ENCODE data around the gene FPR3. TPM values are rescaled to one million over a fixed set of nuclear protein-coding genes. Genes with fewer than 3 reads are reported as not detected.

The FPR3 gene
- polyA plus RNA-seq, 1 experiment: not detected

GRCh38 chr19:51811344-51811743 lies 16.4 kb downstream of the FPR3 start:
- Histone ChIP-seq H3K4me3 (ENCODE audit: low read depth, low read length) (no peak overlapping the region), H3K27me3 (ENCODE audit: control insufficient read depth, insufficient read depth, low read length) (no peaks in the 10 kb centered on the region), H3K9me3 (ENCODE audit: control insufficient read depth, insufficient read depth, low read length) (peaks cover 19% of the 10 kb centered on the region), H3K27ac (ENCODE audit: low read depth, low read length) (no peak overlapping the region)
- no peak for DNase-seq (ENCODE audit: low read depth, low spot score)
- TF ChIP-seq CTCF (IDR thresholded peaks at IDR 0.05; ENCODE audit: low read depth, low read length): no peak
- POLR2A ChIA-PET: no interaction called here
- CTCF ChIA-PET: no interaction called here

GRCh38 chr19:51815043-51815442 lies 20.1 kb downstream of the FPR3 start:
- TF ChIP-seq CTCF (IDR thresholded peaks at IDR 0.05; ENCODE audit: low read depth, low read length): no peak
- ChIA-PET POLR2A (no interaction called here), CTCF (no interaction called here)
- no peak for DNase-seq (ENCODE audit: low read depth, low spot score)
- Histone ChIP-seq H3K4me3 (ENCODE audit: low read depth, low read length) (no peak overlapping the region), H3K27ac (ENCODE audit: low read depth, low read length) (no peak overlapping the region), H3K9me3 (ENCODE audit: control insufficient read depth, insufficient read depth, low read length) (peaks cover 19% of the 10 kb centered on the region), H3K27me3 (ENCODE audit: control insufficient read depth, insufficient read depth, low read length) (no peaks in the 10 kb centered on the region)

- ChIA-PET POLR2A (no interaction called here), CTCF (no interaction called here)
- no peak for TF ChIP-seq CTCF (IDR thresholded peaks at IDR 0.05; ENCODE audit: low read depth, low read length)
- Histone ChIP-seq H3K27ac (ENCODE audit: low read depth, low read length) (no peak overlapping the region), H3K9me3 (ENCODE audit: control insufficient read depth, insufficient read depth, low read length) (peaks cover 15% of the 10 kb centered on the region), H3K27me3 (ENCODE audit: control insufficient read depth, insufficient read depth, low read length) (no peaks in the 10 kb centered on the region), H3K4me3 (ENCODE audit: low read depth, low read length) (no peak overlapping the region)
- no peak for DNase-seq (ENCODE audit: low read depth, low spot score)
These were observed 21.8 kb downstream of the FPR3 start for GRCh38 chr19:51816711-51817110.

GRCh38 chr19:51820011-51820410 lies 25.1 kb downstream of the FPR3 start:
- TF ChIP-seq CTCF (IDR thresholded peaks at IDR 0.05; ENCODE audit: low read depth, low read length): no peak
- ChIA-PET CTCF (no interaction called here), POLR2A (no interaction called here)
- Histone ChIP-seq H3K4me3 (ENCODE audit: low read depth, low read length) (no peak overlapping the region), H3K9me3 (ENCODE audit: control insufficient read depth, insufficient read depth, low read length) (peaks cover 7% of the 10 kb centered on the region; the same call in 1 of the 2 replicates), H3K27me3 (ENCODE audit: control insufficient read depth, insufficient read depth, low read length) (no peaks in the 10 kb centered on the region), H3K27ac (ENCODE audit: low read depth, low read length) (no peak overlapping the region)
- no peak for DNase-seq (ENCODE audit: low read depth, low spot score)

DNA sequence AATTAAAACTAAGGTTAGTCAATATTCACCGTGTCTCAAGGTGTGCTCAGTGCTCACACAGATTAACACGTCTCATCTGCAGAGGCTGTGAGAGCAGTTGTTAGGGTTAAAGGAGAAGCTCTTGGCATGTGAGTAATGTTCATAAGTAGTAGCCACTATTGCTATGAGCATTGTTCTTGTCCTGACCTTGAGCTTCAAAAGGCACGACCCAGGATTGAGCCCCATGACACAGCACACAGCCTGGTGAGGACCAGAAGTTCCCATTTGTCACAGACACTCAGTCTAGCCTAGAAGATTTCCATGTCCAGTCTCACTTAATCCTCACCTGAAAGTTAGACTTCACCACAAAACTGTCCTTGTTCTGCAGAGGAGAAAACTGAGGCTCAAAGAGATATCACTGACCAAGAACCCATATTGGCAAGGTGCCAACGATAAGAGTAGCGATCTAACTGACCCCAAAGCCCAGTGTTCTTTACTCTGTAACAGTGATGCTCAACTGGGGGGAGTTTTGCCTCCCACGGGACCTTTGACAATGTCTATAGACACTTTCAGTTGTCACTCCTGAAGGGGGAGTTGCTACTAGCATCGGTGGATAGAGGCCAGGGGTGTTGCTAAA lies 26.0 kb downstream of the FPR3 start:
- POLR2A ChIA-PET: no interaction called here
- TF ChIP-seq CTCF (IDR thresholded peaks at IDR 0.05; ENCODE audit: low read depth, low read length): no peak
- no peak for DNase-seq (ENCODE audit: low read depth, low spot score)
- H3K27me3 ChIP-seq (ENCODE audit: control insufficient read depth, insufficient read depth, low read length): no peaks in the 10 kb centered on the region
- H3K4me3 ChIP-seq (ENCODE audit: low read depth, low read length): no peak overlapping the region
- CTCF ChIA-PET: no interaction called here
- peaks cover 6% of the 10 kb centered on the region; the same call in 1 of the 2 replicates for H3K9me3 ChIP-seq (ENCODE audit: control insufficient read depth, insufficient read depth, low read length)
- H3K27ac ChIP-seq (ENCODE audit: low read depth, low read length): peak overlapping the region; percentile 12
